KG1 (cell line): ENCODE data around the gene H1-8.

ENCODE experiments used
- DNase-seq: peaks from one replicate; lab custom pipeline; 2025; lab: John Stamatoyannopoulos, UW

The H1-8 gene

DNA sequence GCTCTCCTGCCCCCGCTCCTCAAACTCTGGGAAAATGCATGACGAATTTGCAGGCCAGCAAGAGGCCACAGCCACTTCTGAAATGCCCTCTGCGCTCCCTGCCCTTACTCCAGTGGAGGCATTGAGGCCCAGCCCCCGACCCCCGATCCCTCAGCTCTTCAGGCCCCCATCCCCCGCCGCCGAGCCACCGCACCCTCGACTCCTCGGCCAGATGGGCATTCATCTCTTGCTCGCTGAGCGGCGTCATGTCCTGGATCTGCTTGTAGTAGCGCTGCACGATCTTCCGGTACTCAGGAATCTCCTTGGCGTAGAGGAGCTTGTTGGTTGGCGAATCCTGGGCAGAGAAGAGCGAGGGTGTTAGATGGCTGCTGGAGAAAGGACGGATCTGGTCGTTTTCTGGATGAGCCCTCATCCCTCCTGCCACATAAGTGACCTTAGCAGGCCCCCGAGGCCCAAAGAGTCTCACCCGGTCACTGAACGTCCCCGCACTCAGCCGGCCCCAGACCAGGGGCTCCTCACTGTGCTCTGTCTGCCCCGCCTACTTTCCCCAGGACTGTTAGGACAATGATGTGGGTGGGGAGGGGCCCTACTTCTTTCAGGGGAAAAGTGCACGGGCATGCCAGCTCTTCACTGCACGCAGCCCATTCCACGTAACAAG, 14.0 kb downstream of the H1-8 start:
- DNase-seq: no peak

DNA sequence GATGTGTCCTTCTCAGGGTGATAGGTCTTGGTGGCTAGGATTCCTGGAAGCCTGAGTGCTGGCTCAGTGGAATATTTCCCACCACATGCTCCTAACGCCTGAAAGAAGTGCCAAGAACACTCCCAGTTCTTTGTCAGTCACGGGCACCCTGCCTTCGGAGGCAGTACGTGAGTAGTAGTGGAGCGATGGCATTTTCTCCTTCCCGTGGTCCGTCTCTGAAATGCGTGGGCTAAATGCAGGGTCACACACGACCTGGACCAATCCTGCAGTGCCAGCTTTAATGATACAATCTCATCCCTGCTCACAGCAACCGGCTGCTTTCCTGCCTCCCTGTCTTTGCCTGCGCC, 14.5 kb downstream of the H1-8 start:
- DNase-seq: no peak

- DNase-seq: no peak
These were observed 15.3 kb downstream of the H1-8 start for GRCh38 chr3:129558081-129558771.

GRCh38 chr3:129558772-129559564, 16.0 kb downstream of the H1-8 start:
- no peak for DNase-seq

DNA sequence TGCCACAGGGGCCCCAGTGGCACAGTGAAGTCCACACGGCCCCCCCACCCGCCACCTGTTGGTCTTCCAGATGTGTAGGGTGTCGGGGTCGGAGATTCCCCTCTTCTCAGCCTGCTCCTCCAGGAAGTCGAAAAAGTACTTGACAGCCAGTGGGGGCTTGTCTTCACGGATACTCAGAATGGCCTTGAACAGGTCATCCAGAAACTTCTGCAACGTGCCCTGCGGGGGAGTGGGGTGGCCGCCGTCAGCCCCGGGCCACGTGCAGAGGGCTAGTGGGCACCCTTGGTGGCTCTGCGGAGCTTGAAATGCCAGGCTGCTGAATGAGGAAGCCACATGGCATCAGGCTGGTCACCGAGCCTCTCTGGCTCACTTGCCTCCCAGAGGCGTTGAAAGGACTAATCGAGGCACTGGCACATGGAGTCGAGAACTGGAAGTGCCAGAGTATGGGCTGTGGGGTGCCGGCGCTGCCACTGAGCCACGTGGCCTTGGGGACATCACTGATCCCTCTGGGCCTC, 16.6 kb downstream of the H1-8 start:
- DNase-seq: no peak

- no peak for DNase-seq
These were observed 17.4 kb downstream of the H1-8 start for GRCh38 chr3:129560269-129560787.

DNA sequence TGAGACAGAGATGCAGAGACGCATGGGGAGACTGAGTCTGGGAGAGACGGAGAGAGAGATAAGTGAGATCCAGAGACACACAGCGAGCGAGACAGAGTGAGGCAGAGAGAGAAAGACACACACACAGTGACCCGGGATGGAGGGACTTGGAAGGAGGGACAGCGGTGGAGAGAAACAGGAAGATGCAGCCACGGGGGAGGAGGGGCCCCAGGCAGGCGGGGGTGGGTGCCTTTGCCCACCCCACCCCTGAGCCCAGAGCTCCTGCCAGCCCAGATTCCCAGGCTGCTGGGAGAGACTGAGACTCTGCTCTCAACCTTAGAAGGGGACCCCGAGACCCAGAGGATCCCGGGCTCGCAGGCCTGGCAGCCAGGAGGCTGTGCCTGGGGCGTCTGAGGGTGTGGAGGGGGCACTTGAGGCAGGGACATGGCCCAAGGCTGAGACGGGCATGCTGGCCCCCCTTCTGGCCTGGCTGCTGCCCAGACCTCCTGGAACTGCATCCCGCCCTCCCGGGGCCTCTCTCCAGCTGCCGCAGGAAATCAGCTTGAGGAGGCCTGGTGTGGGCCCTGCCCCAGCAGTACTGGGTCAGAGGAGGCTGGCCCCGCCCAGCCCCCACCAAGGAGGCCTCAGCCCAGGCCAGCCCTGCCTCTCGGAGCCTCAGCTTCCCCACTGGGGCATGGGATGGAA, 18.1 kb downstream of the H1-8 start:
- no peak for DNase-seq

GRCh38 chr3:129561619-129562248, 18.8 kb downstream of the H1-8 start:
- no peak for DNase-seq

- no peak for DNase-seq
These were observed 19.8 kb downstream of the H1-8 start for GRCh38 chr3:129562803-129563202.

DNA sequence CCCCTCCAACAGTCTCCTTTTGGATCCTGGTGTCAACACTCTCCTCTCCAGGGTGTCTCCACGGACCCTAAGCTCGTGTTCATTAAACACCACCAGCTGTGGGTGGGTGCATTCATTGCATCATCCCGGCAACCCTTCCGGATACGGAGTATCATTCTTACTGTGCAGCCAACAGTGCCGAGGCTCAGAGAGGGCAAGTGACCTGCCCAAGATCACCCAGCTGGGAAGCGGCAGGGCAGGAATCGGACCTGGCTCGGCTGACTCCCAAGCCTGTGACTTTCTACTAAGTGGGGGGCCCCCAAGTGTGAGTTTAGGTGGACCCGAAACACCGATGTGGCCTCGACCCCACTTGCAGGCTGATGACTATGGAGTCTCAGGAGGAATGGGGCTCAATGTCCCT, 20.4 kb downstream of the H1-8 start:
- no peak for DNase-seq

DNA sequence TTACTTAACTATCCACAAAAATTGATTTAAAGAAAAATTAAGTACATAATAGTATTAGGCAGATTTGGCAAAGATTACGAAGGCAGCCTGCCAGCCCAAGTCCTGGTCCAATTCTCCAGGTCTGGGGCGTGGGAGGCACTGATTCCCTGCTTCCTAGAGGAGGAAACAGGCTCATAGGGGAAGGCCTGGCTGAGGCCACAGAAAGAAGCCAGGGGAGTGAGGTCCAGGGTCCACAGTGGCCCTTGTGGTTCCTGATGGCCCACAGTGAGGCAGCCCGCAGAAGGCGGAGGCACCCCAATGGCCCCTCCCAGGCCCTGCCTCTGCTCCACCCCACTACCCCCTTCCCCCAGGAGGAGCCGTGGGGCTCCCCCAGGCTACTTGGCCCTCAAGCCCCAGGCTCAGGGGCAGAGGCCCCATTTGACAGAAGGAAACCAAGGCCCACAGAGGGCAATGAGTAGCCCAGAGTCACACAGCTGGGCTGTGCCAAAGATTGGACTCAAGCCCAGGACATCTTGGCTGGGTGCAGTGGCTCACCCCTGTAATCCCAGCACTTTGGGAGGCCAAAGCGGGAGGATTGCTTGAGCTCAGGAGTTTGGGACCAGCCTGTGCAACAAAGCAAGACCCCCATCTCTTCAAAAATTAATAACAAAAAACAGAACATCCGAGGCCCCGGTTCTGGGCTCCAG, 21.0 kb downstream of the H1-8 start:
- no peak for DNase-seq

- no peak for DNase-seq
These were observed 22.1 kb downstream of the H1-8 start for GRCh38 chr3:129564981-129565644.

- DNase-seq: no peak
These were observed 22.9 kb downstream of the H1-8 start for GRCh38 chr3:129565902-129566301.

GRCh38 chr3:129567176-129567705, 24.3 kb downstream of the H1-8 start:
- DNase-seq: no peak

DNA sequence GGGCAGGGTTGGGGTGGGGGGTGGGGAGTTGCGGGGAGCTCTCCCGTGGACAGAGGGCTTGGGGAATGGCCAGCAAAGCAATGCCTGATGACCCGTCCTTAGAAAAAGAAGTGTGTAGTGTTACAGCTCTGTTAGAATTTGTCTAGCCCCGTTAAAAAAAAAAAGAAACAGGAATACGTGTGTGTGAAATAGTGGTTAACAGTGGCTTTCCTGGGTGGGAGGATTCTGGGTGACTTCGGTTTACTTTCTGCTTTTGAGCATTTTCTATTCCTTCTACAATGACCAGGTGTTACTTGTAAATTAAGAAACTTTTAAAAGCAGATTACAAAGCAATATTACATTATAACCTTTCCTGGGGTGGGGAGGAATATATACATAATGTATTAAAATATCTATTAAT, 25.0 kb downstream of the H1-8 start:
- DNase-seq: no peak

DNA sequence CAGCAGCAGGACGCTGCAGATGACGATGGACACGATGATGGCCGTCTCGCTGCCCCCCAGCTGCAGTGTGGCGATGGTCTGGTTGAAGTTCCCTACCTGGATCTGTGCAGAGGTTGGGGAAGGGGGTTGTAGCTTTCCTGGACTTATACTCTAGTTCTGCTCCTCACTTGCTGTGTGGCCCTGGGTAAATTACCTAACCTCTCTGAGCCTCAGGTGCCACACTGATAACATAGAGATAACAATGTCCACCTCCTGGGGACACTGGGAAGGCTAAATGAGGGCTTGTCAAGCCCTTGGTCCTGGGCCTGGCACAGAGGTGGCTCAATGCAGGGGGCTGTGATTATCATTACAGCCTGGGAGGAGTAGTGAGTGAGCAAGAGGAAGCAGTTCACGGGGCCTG, 26.9 kb downstream of the H1-8 start:
- DNase-seq: no peak

DNA sequence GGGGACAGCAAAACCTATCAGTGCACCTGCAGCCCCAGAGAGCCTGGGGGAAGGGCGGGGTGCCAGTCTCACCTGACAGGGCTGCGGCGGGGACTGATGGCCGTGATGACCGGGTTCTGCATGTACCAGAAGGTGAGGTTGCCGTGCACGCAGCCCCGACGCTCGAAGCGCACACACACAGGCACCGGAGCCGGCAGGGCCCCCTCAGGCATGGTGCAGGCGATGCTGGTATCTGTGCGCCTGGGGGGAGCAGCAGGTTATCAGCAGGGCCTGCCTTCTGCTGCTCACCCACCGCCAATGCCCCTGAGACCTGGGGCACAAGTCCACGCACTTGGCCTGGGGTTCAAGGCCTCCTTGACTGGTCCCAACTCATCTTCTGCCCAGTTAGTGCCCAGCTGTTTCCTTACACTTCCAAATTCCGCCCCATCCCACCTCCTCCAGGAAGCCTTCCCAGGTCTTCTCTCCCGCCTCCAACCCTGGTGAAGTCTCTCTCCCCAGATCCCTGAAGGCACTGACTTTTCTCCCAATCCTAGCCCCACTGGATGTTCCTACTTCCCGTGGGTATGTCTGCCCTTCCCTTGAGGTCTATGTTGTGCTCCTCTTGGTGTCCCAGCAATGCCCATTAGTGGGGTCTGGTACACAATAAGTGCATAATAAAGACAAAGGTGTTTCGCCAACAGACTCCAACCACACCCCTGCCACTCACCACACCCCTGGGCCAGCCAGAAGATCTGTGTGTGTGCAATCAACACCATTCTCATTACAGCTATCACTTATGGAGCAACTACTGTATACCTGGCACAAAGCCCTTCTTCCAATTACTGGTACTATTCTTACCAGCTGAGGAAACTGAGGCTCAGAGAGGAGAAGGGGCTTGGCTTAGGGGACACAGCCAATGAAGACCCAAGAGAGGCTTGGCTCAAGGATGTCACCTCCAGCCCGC, 28.9 kb downstream of the H1-8 start:
- DNase-seq: no peak

- no peak for DNase-seq
These were observed 29.6 kb downstream of the H1-8 start for GRCh38 chr3:129572603-129573002.

DNA sequence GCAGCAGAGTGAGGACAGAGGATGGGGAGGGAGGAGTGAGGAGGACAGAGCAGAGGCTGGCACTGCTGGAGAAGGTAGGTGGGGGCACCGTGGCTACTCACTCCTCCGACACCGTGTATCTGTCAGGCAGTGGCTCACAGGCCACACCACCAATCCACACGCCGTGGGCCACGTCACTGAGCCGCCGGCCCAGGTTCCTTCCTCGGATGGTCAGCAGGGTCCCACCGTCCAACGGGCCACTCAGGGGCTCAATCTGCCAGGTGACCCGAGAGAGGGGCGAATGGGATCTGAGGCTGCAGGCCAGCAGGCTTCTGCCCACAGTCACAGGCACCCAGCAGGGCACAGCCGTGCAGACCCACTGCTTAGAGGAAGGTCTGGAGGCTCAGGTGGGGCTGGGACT, 30.5 kb downstream of the H1-8 start:
- DNase-seq: no peak
